HG03565 (cell line): Measurements from ENCODE around the gene KLF3.

Source experiments
- ATAC-seq: cut with Tn5 transposase; IDR thresholded peaks from one replicate; pipeline ENCODE4 v1.9.1; 2021; ENCODE audit warnings: mild to moderate bottlenecking, moderate library complexity; ENCODE audit not compliant: unreplicated experiment

The KLF3 gene

GRCh38 chr4:38650133-38650532 lies 13.9 kb upstream of the KLF3 start:
- no peak for ATAC-seq

- no peak for ATAC-seq
Measured at GRCh38 chr4:38654273-38654672, 9.7 kb upstream of the KLF3 start.

GRCh38 chr4:38656111-38656510 lies 7.9 kb upstream of the KLF3 start:
- no peak for ATAC-seq

DNA sequence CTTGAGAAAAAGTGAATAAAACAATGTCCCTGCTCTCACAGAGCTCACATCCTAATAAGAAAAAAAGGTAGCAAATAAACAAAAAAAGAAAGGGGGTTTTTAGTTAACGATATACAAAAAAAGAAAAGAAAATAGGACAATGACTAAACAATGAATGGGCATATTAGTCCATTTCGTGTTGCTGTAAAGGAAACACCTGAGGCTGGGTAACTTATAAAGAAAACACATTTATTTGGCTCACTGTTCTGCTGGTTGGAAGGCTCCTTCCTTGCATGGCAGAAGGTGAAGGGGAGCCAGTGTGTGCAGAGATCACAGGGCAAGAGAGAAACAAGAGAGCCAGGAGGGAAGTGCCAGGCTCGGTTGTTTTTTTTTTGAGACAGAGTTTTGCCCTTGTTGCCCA lies 4.7 kb upstream of the KLF3 start:
- ATAC-seq, result no peak

DNA sequence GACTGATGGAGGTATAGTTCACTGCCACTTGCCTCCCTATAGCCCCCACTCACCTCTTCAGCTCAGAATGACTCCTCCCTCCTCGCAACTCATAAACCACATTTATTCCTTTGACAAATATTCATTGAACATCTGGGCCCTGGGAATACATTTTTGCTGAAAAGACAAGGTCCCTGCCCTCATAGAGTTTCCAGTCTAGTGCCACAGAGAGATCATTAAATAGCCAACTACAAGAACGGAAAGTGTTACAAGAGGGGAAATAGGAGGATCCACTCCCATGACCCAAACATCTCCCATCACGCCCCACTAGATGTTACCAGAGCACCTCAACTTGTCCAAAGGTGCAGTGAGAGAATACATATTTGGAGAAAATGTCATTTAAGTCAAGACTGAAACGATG lies 3.2 kb upstream of the KLF3 start:
- no peak for ATAC-seq

GRCh38 chr4:38661371-38661770 lies 2.6 kb upstream of the KLF3 start:
- ATAC-seq, result no peak

DNA sequence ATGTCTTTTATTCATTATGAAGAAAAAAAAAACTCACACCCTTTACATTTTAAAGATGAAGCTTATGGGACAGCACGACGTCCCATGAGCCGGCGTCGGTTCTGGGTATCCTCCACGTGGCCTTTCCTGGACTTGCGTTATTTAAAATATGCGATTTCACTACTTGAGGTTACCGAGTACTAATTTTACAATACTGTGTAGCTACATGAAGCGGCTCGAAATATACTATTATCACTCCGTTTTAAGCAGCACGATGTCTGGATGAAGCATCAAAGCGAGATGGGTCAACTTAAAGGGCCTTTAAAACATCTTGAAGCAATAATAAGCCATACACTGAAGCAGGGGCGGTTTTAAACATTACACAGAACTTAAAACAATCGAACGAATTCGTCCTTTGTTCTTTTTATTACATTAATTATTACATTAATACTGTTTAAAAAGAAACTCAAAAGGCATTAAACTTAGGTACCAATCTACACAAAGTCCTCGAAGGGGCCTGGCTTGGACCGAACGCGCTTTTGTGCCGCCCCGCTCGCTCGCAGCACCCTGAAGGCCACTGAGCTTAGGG lies 1.4 kb upstream of the KLF3 start:
- no peak for ATAC-seq

DNA sequence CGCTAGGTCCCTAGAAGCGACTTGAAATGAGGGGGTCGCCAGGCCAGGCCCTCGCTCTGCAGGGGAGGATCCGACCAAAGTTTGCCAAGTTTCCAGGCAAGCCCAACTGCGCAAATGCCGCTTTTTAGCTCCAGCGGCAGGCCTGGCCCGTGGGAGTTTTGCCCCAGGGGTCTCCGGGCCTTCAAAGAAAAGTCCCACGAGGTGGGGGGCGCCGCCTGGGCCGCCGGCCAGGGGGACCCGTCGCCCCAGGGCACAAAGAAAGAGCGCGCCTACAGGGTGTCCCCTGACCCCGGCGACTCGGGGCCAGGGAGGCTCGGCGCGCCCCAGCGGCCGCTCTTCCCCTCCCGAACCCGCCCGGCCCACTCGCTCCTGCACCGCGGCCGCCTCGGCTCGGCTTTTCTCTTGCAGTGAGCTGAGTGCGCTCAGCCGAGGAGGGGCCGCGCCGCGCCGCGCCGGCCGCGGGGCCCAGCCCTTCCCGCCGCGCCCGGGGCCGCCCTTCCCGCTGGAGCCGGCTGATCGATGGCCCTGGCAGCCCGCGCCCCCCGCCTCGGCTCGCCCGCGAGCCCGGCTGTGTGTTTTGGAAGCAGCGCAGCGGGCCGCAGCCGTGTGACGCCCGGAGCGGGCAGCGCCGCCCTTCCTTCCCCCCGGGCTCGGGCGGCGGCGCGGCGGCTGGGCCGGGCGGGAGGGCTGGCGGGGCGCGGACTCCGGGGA lies 754 bp upstream of the KLF3 start:
- peak; percentile 26 for ATAC-seq

DNA sequence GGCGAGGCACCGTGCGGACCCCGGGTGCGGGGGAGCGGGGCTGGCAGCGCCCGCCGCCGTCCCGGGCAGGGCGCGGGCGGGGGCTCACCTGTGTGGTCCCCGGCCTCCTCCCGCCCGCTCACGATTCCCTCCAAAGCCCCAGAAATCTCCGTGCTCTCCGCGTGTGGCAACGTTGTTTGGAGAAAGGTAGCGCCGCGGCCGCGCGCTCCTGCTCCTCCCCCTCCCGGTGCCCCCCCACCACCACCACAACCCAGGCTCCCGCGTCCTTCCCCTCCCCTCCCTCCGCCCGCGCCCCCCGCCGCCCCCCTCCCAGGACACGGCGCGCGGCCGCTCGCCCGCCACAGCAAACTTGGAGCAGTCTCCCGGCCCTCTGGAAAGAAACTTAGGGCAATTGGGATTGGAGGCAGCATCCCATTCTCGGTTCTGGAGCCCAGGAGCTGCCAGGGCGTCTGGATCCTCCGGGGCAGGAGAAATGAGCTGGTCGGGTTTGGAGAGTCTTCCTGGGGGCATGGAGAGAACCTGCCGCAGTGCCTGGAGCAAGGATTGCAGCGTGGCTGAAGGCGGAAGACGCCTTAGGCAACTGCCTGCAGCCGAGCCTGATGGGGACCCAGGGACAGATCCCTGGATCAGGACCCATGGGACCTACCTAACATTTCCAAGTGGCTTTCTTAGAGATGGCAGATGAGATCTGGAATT lies 855 bp downstream of the KLF3 start:
- ATAC-seq, result no peak

- ATAC-seq, result no peak
Measured at GRCh38 chr4:38665551-38666411, 1.8 kb downstream of the KLF3 start.

GRCh38 chr4:38666766-38667084 lies 2.7 kb downstream of the KLF3 start:
- no peak for ATAC-seq

- ATAC-seq, result no peak
Measured at GRCh38 chr4:38667085-38667893, 3.3 kb downstream of the KLF3 start.

GRCh38 chr4:38668203-38668971 lies 4.4 kb downstream of the KLF3 start:
- no peak for ATAC-seq

- no peak for ATAC-seq
Measured at GRCh38 chr4:38669208-38669607, 5.2 kb downstream of the KLF3 start.

DNA sequence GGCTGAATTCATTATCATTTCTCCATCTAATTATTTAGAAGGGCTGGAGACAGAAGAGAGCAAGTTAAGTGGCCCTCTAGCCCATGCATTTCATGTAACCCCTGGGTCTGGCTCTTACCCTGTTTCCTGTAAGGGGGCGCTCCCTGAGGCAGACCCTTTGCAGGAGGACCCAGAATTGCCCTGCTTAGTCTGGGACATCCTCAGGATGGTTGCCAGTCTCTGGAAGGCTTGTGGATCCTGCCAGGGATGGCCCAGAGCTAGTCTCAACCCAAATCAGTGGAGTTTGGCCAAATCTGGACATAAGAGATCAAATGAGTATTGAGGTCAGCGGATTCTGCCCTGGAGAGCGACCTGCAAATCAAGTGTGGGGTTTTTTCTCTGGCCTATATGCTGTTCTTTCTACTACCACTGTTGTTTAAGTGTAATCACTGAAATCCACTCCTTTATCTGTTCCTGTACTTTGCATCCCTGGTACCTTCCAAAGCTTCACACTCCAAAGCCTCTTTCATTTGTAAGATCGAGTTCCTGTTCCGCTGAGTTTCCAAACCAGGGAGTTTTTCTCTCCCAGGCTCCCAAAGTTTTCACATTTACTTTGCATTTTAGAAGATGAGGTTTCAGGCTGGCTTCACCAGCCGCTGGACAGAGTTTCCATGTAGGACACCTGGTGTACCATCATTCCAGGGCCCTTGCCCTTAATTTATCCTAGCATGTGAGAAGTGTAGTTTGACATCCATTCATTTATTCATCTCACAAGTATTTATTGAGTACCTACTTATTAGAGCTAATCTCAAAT lies 6.3 kb downstream of the KLF3 start:
- ATAC-seq, result no peak

GRCh38 chr4:38670939-38671591 lies 7.1 kb downstream of the KLF3 start:
- ATAC-seq, result no peak

DNA sequence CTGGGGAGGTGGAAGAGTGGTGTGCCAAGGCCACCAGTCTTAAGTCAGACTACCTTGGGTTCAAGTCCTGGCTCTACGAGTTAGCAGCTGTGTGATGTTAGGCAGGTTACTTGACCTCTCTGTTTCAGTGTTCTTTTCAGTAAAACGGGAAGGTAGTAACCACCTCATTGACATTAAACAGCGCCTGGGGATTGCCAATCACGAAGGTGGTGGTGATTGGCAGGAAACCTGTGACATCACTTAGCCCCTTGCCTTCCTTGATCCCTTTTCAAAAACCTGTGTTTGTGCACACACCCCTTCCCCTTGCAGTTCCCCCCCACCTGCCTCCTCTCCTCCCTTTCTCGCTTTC lies 7.6 kb downstream of the KLF3 start:
- ATAC-seq, result no peak

- ATAC-seq, result no peak
Measured at GRCh38 chr4:38672074-38672396, 8.0 kb downstream of the KLF3 start.
